Caki2 (cell line): ENCODE results near the gene IL32. TPM values are rescaled to one million over a fixed set of nuclear protein-coding genes. Genes with fewer than 3 reads are reported as not detected.

ENCODE experiments used
- DNase-seq: peaks from one replicate; pipeline ENCODE4 v3.0.0-alpha.2; 2015; ENCODE audit warnings: low read depth
- in situ Hi-C: cut with HindIII; loops from 2 replicates; pipeline ENCODE4 v1.10.0; 2016; ENCODE audit warnings: low sequenced_read_pairs, low pct_unique_long_range_greater_than_20kb, mixed read lengths
- total RNA-seq: library from RNA; depleted of rRNA; stranded (reverse); fragments of >200 nt; shearing (Covaris generic); gene quantifications from 2 replicates; pipeline ENCODE4 v1.2.3, GENCODE V29; 2014; ENCODE audit warnings: low replicate concordance

IL32 gene
- total RNA-seq, 1 experiment from 2014 or later, result 219 TPM

- in situ Hi-C loops, result no loop called here
- DNase-seq, result no peak
These were observed 33.3 kb downstream of the IL32 start, which contains the start of gene ZSCAN10 for GRCh38 chr16:3098459-3099394. TSS of gene ZSCAN10 (minus strand) at chr16:3099294. CDS start at chr16:3092937, 6,357 bp downstream.

- DNase-seq, result no peak
- in situ Hi-C loops, result no loop called here
These were observed 33.9 kb downstream of the IL32 start for GRCh38 chr16:3099395-3099731.

DNA sequence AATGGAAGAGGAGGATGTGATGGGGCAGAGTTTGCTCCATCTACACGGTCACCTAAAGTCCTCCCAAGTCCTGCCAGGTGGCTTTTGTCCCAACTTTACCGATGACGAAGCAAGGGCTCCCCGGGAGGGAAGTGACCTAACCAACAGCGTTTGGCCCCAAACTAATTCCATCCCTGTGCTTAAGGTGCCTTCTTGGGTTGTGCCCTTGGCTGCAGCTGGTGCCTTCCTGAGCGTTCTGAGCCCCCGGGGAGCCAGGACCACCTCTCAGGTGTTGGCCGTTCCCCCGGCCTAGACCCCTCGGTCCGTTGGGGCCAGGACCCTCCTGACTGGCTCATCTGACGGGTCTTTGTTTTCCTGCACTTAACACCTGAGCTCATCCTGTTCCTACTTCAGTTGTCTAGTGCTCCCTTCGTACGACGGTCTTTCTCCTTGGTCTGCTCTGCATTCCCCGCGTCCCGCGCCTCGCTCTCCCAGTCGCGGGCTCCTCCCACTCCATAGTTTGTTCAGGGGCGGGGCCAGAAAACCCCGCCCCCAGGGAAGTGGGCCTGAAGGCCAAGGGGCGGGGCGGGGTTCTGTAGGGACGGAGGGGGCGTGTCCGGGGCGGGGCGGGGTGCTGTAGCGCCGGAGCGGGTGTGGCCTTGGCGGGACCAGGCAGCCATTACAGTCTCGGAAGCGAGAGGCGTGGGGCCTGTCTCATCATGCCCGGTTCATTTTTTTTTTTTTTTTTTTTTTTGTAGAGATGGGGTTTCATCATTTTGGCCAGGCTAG, 34.5 kb downstream of the IL32 start:
- DNase-seq, result peak; percentile 86
- in situ Hi-C loops, result no loop called here

DNA sequence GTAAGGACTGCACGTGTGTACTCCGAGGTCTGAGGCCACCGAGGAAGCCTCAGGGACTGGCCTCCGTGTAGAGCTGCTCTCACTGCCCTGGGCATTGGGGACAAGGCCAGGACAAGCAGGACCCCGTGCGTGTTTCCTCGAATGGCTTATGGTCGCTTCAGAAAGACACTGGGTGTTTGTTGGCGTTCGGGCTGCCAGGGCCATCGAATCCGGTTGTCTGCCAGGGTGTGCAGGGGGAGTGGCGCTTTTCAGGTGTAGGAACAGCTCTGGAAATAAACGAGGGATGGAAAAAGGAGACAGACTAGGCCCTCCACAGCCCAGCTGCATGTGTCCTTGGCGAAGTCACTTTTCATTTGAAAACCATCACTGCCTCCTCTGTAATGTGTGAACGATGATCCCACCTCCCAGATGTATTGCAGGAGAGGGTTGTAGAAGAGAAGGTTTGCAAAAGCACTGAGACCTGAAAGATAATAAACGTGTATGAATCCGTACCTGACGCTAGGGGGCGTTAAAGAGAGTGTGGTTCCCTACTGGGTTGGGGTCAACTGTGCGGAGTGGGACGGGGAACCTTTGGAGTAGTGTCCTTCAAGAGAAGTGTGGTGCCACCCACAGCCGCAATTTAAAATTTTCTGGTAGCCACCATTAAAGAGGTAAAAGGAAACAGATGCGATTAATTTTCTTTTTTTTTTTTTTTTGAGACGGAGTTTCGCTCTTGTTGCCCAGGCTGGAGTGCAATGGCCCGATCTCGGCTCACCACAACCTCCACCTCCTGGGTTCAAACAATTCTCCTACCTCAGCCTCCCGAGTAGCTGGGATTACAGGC, 35.8 kb downstream of the IL32 start:
- peak; percentile 31 for DNase-seq
- in situ Hi-C loops, result no loop called here

DNA sequence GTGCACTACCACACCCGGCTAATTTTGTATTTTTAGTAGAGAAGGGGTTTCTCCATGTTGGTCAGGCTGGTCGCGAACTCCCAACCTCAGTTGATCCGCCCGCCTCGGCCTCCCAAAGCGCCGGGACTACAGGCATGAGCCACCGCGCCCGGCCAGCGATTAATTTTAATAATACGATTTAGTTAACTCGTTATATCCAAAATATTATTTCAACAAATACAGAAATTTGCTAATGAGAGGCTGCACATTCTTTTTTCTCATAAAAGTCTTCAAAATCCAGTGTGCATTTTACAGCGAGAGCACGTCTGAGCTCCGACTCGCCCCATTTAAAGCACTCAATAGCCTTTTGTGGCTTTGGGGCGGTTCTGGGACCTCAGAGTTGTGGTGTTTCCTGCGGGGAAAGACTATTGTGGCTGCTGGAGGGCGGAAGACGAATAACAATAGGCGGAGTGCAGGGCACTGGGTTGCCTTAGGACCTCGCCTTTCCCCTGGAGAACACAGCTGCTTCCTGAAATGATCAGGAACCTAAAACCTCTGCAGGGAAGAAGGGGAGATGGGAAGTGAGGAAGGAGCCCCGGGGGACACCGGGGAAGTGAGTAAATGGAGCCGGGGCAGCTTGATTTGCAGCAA, 36.5 kb downstream of the IL32 start:
- DNase-seq, result no peak
- in situ Hi-C loops, result no loop called here

DNA sequence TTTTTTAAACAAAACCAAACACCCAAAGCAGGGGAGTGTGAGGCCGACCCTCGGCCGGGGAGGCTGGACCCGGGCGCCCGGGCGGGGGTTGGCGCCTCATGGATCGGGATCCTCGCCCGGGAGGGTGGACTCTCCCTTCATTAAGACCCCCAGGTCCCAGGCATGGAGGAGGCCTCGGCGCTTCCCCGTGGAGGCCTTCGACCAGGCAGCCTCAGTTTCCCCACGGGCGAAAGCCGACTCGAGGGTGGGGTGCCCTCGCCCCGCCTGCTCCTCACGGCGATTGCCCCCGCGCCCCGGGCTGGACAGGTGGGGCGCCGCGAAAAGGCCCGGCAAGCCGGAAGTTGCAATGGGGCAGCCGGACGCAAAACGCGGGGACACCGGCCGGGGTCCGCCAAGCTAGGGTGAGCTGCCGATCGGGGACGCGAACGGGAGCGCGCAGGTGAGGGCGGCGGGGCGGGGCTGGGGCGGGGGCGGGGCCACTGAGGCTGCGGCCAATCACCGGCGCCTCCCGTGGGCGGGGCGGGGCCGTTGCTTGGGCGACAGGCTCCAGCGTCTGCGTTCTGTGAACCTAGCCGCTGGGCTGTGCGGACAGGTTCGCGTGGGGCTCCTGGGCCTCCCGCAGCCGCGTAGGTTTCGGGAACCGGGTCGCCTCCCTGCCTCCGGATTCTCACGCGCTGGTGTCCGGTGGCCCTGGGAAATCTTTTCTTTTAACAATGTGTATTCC, 40.9 kb downstream of the IL32 start:
- in situ Hi-C loops, result no loop called here
- peak; percentile 82 for DNase-seq

DNA sequence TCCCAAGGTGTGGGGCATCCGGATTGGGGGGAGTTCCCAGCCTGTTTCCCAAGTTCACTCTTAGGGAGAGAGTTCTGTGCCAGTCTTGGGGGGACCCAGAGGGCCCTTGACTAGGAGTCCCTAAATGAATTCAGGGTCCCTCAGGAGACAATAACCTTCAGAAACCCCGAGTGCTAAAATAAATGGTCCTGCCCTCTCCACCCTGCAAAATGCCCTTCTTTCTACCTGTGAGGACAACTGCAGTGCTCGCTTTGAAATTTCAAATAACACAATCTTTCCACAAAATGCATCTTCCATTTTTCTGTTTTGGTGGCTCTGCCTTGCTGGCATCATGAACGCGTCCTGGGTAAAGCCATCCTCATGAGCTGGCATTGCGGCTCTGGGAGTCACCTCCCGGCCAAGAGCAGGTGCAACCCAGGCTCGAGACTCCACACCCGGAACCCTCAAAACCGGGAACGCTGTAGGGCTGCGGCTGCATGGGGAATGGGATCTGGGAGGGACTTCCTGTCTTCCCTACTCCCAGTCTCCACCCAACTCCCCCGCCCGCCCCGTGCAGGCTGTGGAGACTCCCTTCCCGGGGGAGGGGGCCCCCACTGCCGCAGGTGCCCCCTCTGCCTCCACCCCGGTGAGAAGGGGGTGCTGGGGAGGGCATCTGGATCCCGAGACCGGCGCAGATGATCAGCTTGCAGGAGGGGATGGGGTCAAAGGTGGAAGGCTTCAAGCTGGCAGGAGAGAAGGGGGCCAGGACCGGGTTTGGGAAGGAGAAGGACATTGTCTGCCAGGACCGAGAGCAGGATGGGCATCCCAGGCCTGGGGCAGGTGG, 46.8 kb downstream of the IL32 start, which contains the start of gene ZNF205:
ZNF205 (plus strand) TSS at position 529 of the 823 bp plus-strand sequence. CDS start 845 bp downstream, outside the sequence.
- in situ Hi-C loops, result no loop called here

GRCh38 chr16:3112881-3113574, 47.6 kb downstream of the IL32 start:
- in situ Hi-C loops, result no loop called here
- no peak for DNase-seq

More for the DNA sequence above, 46.8 kb downstream of the IL32 start, which contains the start of gene ZNF205:
- DNase-seq, result peak; percentile 78

GRCh38 chr16:3113765-3114479, 48.5 kb downstream of the IL32 start:
- no peak for DNase-seq

DNA sequence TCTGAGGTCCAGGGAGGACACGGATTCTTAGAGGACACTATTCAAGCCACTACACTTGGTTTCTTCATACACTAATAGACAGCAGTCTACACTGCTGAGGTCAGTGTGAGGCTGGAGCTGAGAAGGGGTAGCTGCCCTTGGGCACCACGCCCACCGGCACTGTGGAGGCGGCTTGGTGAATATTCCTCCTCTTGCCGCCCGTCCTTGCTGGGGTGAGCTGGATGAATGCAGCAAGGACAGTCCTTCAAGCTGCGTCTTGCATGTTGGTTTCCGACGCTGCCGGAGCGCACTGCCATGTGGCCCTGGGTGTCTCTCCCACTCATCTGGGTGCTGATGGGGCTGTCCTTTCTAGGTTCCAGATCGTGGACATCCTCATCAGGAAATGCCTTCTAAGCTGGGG, 49.6 kb downstream of the IL32 start:
- in situ Hi-C loops, result no loop called here
- no peak for DNase-seq

More at GRCh38 chr16:3113765-3114479, 48.5 kb downstream of the IL32 start:
- in situ Hi-C loops, result no loop called here

DNA sequence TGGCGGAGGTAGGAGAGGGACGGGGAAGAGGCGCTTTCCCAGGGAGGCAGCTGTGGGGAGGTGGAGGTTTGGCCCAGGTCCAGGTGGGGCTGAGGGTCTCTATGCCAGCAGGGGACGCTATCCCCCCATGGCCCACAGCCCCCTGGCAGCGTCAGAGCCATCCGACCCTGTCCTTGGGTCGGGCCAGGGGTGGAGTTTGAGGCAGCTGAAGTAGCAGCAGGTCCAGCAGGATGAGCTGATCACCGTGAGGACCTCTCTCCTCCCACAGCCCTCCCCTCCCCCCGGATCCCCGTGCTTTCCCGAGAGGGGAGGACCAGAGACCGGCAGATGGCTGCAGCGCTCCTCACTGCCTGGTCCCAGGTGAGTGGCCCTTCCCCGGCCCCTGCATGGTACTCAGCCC, 50.1 kb downstream of the IL32 start:
- in situ Hi-C loops, result no loop called here
- DNase-seq, result no peak

GRCh38 chr16:3118204-3118790, 52.9 kb downstream of the IL32 start:
- DNase-seq, result no peak
- in situ Hi-C loops, result no loop called here

GRCh38 chr16:3118846-3119245, 53.4 kb downstream of the IL32 start:
- in situ Hi-C loops, result no loop called here
- no peak for DNase-seq
